PC-3 (cell line): ENCODE measurements around the gene GALNT2. TPM values are rescaled to one million over a fixed set of nuclear protein-coding genes. Genes with fewer than 3 reads are reported as not detected.

Experiments used
- ATAC-seq: fragments of 200-7000 bp; cut with Tn5 transposase; 2 replicates; pipeline ENCODE4 v1.9.1; 2020; ENCODE audit warnings: mild to moderate bottlenecking, moderate library complexity
- BruUV-seq: library from RNA; stranded (reverse); fragments of 400-500 nt; replicated peaks from 2 replicates; lab custom pipeline; 2021; lab: Mats Ljungman, UMichigan
- CTCF ChIA-PET: fragments of 300-600 bp; sonication (Branson Sonifier 250); formaldehyde crosslinking; loops from one replicate; lab custom pipeline; 2022; ENCODE audit warnings: antibody characterized with exemption; lab: Charles Lee
- POLR2A ChIA-PET: fragments of 300-600 bp; sonication (Branson Sonifier 250); formaldehyde crosslinking; loops from one replicate; lab custom pipeline; 2022; ENCODE audit warnings: antibody characterized with exemption; ENCODE audit not compliant: unreplicated experiment; lab: Charles Lee
- DNase-seq: peaks from one replicate; pipeline ENCODE4 v3.0.0-alpha.2; 2015
- H2AFZ ChIP-seq: fragments of 300-600 bp; sonication (generic); 2 replicates; pipeline ENCODE4 v1.6.0; 2016; ENCODE audit warnings: antibody characterized with exemption, low read length
- H3F3A ChIP-seq: fragments of 300-600 bp; sonication (generic); one replicate; pipeline ENCODE4 v1.6.0; 2017; ENCODE audit warnings: antibody characterized with exemption, low read length, control low read depth, mild to moderate bottlenecking; ENCODE audit not compliant: unreplicated experiment
- H3K27ac ChIP-seq: fragments of 300-600 bp; sonication (generic); 2 replicates; pipeline ENCODE4 v1.5.1; 2016; ENCODE audit warnings: mild to moderate bottlenecking, low read length
- H3K27me3 ChIP-seq: fragments of 300-600 bp; sonication (generic); 2 replicates; pipeline ENCODE4 v1.6.1; 2016; ENCODE audit warnings: low read length, mixed read lengths
- H3K36me3 ChIP-seq: fragments of 300-600 bp; sonication (generic); 2 replicates; pipeline ENCODE4 v1.6.1; 2016; ENCODE audit warnings: low read depth, mixed run types, low read length, mixed read lengths
- H3K4me1 ChIP-seq: fragments of 300-600 bp; sonication (generic); 2 replicates; pipeline ENCODE4 v1.5.1; 2016; ENCODE audit warnings: low read length; ENCODE audit not compliant: insufficient read depth
- H3K4me2 ChIP-seq: fragments of 300-600 bp; sonication (generic); 2 replicates; pipeline ENCODE4 v1.6.0; 2016; ENCODE audit warnings: low read length
- H3K4me3 ChIP-seq: fragments of 300-600 bp; sonication (generic); 2 replicates; pipeline ENCODE4 v1.5.1; 2016; ENCODE audit warnings: mild to moderate bottlenecking, low read length, mixed read lengths
- H3K79me2 ChIP-seq: fragments of 300-600 bp; sonication (generic); 2 replicates; pipeline ENCODE4 v1.6.1; 2017; ENCODE audit warnings: low read length, mixed read lengths
- H3K9ac ChIP-seq: fragments of 300-600 bp; sonication (generic); 2 replicates; pipeline ENCODE4 v1.6.0; 2016; ENCODE audit warnings: mild to moderate bottlenecking, low read length
- H3K9me2 ChIP-seq: fragments of 300-600 bp; sonication (generic); replicated peaks from 2 replicates; pipeline ENCODE4 v1.6.1; 2016; ENCODE audit warnings: mixed run types, low read length, mixed read lengths
- H3K9me3 ChIP-seq: fragments of 300-600 bp; sonication (generic); 2 replicates; pipeline ENCODE4 v1.6.1; 2016; ENCODE audit warnings: low read length, mixed read lengths
- H4K20me1 ChIP-seq: fragments of 300-600 bp; sonication (generic); 2 replicates; pipeline ENCODE4 v1.6.1; 2016; ENCODE audit warnings: low read length, mixed read lengths
- EZH2 ChIP-seq: fragments of 300-600 bp; sonication (generic); IDR thresholded peaks from one replicate; pipeline ENCODE4 v1.6.1; 2017; ENCODE audit warnings: antibody characterized with exemption, mild to moderate bottlenecking, low read length; ENCODE audit not compliant: unreplicated experiment
- EZH2phosphoT487 ChIP-seq: fragments of 300-600 bp; sonication (generic); IDR thresholded peaks from 2 replicates; pipeline ENCODE4 v1.6.1; 2018; ENCODE audit warnings: mild to moderate bottlenecking, antibody characterized with exemption, low read length, borderline replicate concordance
- intact Hi-C: fragments of 100-400 bp; cut with micrococcal nuclease; formaldehyde crosslinking; loops from 2 replicates; pipeline ENCODE4 v1.9.0; 2023
- total RNA-seq: library from RNA; depleted of rRNA; stranded (reverse); fragments of >200 nt; gene quantifications from 2 replicates; pipeline ENCODE4 v1.2.3, GENCODE V29; 2014
- TF ChIP-seq, protein P1 (sequence below): fragments of 300-600 bp; sonication (generic); conservative IDR thresholded peaks from 2 replicates; pipeline ENCODE4 v1.5.1; 2017; ENCODE audit warnings: antibody characterized with exemption, low read depth, mild to moderate bottlenecking, low read length

The GALNT2 gene
- total RNA-seq, 1 experiment from 2014 or later, result 182 TPM

GRCh38 chr1:230260831-230261230, 193.8 kb downstream of the GALNT2 start:
- Histone ChIP-seq H3K9ac (no peak overlapping the region), H3K4me1 (no peaks in the 10 kb centered on the region), H3K36me3 (peaks cover 67% of the 10 kb centered on the region), H4K20me1 (no peaks in the 10 kb centered on the region), H3K4me3 (no peak overlapping the region), H2AFZ (no peak overlapping the region), H3K4me2 (no peak overlapping the region), H3K9me2 (no peaks in the 10 kb centered on the region), H3F3A (no peaks in the 10 kb centered on the region), H3K27ac (no peak overlapping the region), H3K27me3 (no peaks in the 10 kb centered on the region), H3K79me2 (no peaks in the 10 kb centered on the region), H3K9me3 (no peaks in the 10 kb centered on the region)
- DNase-seq, result no peak
- intact Hi-C loops, result no loop called here
- POLR2A ChIA-PET, result no interaction called here
- TF ChIP-seq EZH2phosphoT487 (no peak), EZH2 (no peak)
- TF ChIP-seq, protein P1, sequence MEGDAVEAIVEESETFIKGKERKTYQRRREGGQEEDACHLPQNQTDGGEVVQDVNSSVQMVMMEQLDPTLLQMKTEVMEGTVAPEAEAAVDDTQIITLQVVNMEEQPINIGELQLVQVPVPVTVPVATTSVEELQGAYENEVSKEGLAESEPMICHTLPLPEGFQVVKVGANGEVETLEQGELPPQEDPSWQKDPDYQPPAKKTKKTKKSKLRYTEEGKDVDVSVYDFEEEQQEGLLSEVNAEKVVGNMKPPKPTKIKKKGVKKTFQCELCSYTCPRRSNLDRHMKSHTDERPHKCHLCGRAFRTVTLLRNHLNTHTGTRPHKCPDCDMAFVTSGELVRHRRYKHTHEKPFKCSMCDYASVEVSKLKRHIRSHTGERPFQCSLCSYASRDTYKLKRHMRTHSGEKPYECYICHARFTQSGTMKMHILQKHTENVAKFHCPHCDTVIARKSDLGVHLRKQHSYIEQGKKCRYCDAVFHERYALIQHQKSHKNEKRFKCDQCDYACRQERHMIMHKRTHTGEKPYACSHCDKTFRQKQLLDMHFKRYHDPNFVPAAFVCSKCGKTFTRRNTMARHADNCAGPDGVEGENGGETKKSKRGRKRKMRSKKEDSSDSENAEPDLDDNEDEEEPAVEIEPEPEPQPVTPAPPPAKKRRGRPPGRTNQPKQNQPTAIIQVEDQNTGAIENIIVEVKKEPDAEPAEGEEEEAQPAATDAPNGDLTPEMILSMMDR, result no peak
- BruUV-seq, result no TSS peak
- CTCF ChIA-PET, result no interaction called here
- ATAC-seq, result no peak

- Histone ChIP-seq H3K9me3 (no peaks in the 10 kb centered on the region), H2AFZ (no peak overlapping the region), H3K27me3 (no peaks in the 10 kb centered on the region), H3K9me2 (no peaks in the 10 kb centered on the region), H3F3A (no peaks in the 10 kb centered on the region), H3K4me1 (no peaks in the 10 kb centered on the region), H4K20me1 (no peaks in the 10 kb centered on the region), H3K4me3 (no peak overlapping the region), H3K9ac (no peak overlapping the region), H3K36me3 (peaks cover 64% of the 10 kb centered on the region), H3K4me2 (no peak overlapping the region), H3K27ac (no peak overlapping the region), H3K79me2 (no peaks in the 10 kb centered on the region)
- BruUV-seq, result no TSS peak
- ATAC-seq (no peak), DNase-seq (no peak)
- TF ChIP-seq, protein P1, result no peak
- TF ChIP-seq EZH2phosphoT487 (no peak), EZH2 (no peak)
- intact Hi-C loops, result no loop called here
- ChIA-PET CTCF (no interaction called here), POLR2A (no interaction called here)
Measured at GRCh38 chr1:230261928-230262650, 195.1 kb downstream of the GALNT2 start.

GRCh38 chr1:230262867-230263567, 196.0 kb downstream of the GALNT2 start:
- Histone ChIP-seq H3K79me2 (no peaks in the 10 kb centered on the region), H3K36me3 (peaks cover 58% of the 10 kb centered on the region), H3F3A (no peaks in the 10 kb centered on the region), H3K4me3 (no peak overlapping the region), H4K20me1 (no peaks in the 10 kb centered on the region), H3K9ac (no peak overlapping the region), H3K4me2 (no peak overlapping the region), H3K27me3 (no peaks in the 10 kb centered on the region), H2AFZ (no peak overlapping the region), H3K9me3 (no peaks in the 10 kb centered on the region), H3K9me2 (no peaks in the 10 kb centered on the region), H3K4me1 (no peaks in the 10 kb centered on the region), H3K27ac (no peak overlapping the region)
- ATAC-seq (no peak), DNase-seq (no peak)
- ChIA-PET POLR2A (no interaction called here), CTCF (interaction anchor here (0.6 kb wide), 1 partner anchor 160 kb away, joined by 3 read pairs; no protein-coding TSS in a partner anchor)
- no TSS peak for BruUV-seq
- intact Hi-C loops, result no loop called here
- TF ChIP-seq, protein P1, result no peak
- TF ChIP-seq EZH2 (no peak), EZH2phosphoT487 (no peak)
